ENCODE data around the gene AMMECR1.

- TF ChIP-seq CTCF (IDR thresholded peaks at IDR 0.05; ENCODE audit: low read length) = no peak
- no peak for TF ChIP-seq EZH2 (IDR thresholded peaks at IDR 0.05; ENCODE audit: borderline replicate concordance, low read length)
These were observed 4.7 kb upstream of the AMMECR1 start for GRCh38 chrX:110322603-110323002.
